Activated CD8-positive, alpha-beta memory T cell treated with anti-CD3 and anti-CD28 coated beads for 4 hours (primary cell): ENCODE measurements around the gene SGSM1.

ENCODE experiments used
- DNase-seq, 2 donors: peaks; one replicate each; pipeline ENCODE4 v3.0.0-alpha.2; 2020; ENCODE audit warnings: low read depth in 2 of 2

SGSM1 gene

GRCh38 chr22:24806663-24807001 is 621 bp downstream of the SGSM1 start:
- DNase-seq, result no peak

- DNase-seq, result no peak
Observed at GRCh38 chr22:24807284-24807950, 1.4 kb downstream of the SGSM1 start.

- DNase-seq, result no peak
Observed at GRCh38 chr22:24809331-24809730, 3.3 kb downstream of the SGSM1 start.

- no peak for DNase-seq
Observed at GRCh38 chr22:24810043-24810749, 4.2 kb downstream of the SGSM1 start.

DNA sequence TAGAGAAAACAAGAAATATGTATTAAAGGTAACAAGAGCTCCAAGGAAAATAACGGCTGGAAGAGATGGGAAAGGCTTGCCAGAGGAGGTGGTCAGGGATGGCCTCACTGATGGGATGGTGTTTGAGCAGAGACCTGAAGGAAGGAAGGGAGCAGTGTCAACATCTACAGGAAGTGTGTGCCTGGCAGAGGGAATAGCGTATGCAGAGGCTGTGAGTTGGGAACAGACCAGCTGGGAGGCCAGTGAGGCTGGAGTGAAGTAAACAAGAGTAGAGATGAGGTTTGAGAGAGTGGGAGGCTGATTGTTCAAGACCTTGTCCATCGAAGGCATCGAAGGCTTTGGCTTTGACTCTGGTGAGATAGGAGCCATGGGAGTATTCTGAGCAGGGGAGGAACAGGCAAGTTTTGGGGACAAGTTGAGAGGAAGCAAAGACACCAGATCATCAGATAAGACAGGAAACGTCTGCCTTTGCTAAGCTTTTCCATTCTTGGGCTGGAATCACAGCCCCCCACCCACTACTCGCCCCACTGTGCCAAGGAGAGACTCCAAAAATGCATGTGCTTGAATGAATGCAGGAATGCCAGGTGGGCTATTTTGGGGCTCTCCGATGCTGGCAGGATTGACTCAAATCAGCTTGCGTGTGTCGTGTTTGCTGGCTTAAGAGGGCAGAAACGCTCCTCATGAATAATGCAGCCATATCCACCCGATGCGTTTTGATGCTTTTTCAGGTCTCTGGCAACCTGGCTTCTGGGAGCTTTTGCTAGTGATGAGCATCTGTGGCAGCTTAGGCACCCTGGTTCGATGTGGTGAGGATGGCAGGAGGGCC is 7.2 kb downstream of the SGSM1 start:
- no peak for DNase-seq

- no peak for DNase-seq
Observed at GRCh38 chr22:24813861-24814770, 8.1 kb downstream of the SGSM1 start.

DNA sequence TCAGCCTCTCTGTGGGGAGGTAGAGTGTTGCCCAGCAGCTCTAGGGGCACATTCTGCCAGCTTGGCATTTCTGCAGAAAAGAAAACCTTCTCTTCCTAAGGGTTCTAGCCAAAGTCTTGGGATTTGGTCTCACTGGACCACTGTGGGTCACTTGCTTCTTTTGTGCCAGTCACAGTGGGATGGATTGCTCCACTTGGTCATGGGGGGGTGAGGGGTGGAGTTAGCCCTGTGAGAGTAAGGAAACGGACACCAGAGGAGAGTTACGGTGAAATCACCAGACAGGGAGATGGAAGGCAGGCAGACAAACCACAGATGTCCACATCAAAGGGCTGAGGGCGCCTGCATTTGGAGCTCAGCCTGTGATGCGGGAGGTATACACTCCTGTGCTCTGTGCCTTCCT is 10.8 kb downstream of the SGSM1 start:
- DNase-seq, result no peak

DNA sequence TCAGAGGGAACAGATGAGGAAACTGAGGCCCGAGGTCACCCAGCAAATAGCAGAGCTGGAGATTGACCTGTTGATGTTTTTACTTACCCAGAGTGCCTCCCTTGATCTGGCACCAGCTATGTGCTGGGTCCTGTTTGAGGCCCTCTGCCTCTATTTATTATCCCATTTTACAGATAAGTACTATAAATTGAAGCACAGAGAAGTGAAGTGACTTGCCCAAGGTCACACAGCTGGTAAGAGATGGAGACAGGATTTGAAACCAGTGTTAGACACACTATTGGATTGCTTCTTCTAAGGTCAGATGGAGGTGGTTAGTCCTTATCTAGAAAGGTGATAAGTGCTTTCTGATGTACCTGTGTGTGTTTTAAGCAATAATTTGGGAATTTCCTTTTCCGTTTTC is 13.5 kb downstream of the SGSM1 start:
- DNase-seq, result no peak

- DNase-seq, result no peak
Observed at GRCh38 chr22:24819911-24820461, 14.0 kb downstream of the SGSM1 start.

DNA sequence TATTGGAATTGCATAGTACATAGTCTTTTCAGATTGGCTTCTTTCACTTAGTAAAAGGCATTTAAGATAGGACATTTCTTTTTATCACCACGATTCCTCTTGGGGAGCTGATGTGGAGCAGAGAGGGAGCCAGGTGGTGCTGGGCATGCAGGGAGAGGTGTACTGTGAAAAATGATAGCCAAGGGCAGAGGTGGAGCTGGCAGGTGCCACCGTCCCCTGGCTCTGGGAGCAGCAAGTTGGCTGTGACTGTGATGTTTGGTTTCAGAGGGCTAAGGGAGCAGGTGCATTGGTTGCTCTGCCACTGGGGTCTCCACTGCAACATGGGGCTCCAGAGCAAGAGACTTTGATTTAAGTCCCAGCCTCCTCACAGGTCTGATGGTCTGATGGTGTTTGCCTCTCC is 16.5 kb downstream of the SGSM1 start:
- no peak for DNase-seq

DNA sequence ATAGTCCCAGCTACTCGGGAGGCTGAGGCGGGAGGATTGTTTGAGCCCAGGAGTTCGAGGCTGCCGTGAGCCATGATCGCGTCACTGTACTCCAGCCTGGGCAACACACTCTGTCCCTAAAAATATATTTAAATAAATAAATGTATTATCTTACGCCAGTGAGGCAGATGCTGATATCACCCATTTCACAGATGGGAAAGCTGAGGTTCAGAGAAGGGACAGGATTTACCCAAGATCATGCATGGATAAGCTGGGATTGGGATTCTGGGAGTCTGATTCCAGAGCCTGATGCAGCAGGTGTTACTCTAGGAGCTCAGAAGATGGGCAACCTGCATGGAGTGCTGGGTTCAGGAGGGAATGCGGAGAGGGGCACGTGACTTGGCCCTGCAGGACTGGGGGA is 17.8 kb downstream of the SGSM1 start:
- no peak for DNase-seq

DNA sequence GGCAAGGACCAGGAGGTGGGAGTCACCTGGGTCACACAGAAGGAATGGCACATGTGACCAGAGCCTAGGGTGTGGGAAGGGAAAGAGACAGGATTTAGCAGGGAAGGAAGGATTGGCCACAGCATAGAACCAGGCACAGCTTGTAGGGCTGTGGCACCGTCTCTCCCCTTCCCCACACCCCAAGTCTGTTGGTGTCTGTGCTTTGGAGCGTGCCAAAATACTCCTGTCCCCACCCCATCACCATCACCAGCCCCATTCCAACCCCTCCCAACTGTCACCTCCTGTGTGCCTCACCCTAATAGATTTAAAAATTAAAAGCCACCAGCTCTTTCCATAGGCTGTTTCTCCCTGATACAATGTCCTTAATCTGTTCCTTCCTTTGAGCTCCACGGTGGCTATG is 18.2 kb downstream of the SGSM1 start:
- DNase-seq, result no peak

GRCh38 chr22:24824915-24825314 is 18.9 kb downstream of the SGSM1 start:
- no peak for DNase-seq

DNA sequence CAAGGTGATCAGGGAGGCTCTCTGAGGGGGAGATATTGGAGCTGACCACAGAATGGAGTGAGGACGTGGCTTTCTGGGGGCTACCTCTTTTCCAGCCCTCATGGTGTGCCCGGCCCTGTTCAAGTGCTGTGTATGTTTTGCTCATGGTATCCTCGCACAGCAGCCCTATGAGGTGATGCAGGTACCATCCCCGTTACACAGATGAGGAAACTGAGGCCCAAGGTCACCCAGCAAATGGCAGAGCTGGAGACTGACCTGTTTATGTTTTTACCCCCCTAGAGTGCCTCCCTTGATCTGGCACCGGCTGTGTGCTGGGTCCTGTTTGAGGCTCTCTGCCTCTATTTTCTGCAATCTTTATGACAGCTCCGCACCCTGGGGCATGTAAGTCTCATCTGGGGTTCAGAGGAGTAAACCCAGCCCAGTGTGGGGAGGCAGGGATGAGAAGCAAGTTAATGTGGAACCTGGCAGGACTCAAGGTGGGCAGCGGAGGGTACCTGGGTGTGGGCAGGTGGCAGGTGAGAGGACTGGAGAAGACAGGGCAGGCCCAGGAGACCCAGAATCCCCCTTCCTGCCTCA is 20.8 kb downstream of the SGSM1 start:
- no peak for DNase-seq

GRCh38 chr22:24827296-24827695 is 21.3 kb downstream of the SGSM1 start:
- DNase-seq, result no peak

DNA sequence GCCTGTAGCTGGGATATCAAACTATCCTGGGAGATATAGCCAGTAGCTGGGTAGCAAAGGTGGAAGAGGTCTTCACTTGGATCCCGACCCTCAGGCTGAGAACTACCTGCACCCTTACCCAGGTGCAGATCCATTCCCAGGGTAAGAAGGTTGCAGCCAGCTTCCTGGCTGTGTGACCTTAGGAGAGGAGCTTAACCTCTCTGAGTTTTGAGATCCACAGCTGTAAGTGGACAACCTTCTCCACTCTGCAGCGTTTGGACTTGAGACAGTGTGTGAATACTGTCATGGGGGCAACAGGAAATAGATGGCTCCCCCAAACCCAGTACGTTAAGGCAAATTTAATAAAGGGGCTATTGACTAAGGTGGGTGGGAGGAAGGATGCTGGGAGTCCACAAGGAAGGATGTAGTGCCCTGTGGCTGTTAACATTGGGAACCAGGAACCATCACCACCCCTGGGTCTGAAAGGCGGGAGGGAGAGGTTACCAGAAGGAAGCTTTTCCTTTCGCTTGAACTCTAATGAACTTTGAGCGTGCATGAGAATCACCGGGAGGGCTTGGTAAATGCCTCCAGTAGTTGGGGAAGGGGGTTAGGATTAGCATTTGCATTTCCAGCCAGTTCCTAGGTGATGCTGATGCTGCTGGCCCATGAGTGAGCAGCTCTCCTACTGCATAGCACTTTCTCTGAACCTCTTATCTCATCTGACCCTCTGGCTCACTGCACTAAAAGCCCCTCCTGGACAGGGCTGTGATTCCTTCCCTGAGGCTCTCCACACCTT is 24.4 kb downstream of the SGSM1 start:
- no peak for DNase-seq

DNA sequence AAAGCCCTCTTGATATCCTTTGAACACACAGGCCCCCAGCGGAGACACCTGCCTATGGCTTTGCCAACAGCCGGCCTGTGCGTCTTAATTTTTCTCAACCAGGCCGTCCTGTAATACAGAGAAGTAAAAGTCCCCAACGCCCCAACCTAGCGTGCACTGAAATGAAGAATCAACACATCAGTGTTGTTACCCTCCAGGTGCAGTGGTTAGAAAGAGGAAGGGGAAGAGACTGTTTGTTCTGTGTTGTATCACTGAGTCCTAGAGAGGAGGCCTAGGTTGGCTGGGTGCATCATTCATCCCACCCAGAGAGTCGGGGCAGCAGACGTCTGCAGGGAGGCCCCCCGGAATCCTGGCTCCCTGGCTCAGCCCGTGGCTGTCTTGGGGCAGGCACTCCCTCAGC is 25.7 kb downstream of the SGSM1 start:
- no peak for DNase-seq

- no peak for DNase-seq
Observed at GRCh38 chr22:24833881-24834495, 28.0 kb downstream of the SGSM1 start.

- DNase-seq, result no peak
Observed at GRCh38 chr22:24834845-24835570, 29.0 kb downstream of the SGSM1 start.
